HG03175 (cell line): ENCODE measurements around the gene CDKAL1.
"Not testable (repeated sequence)": the region's sequence is repeated elsewhere in the genome, so short reads cannot be mapped to it uniquely, and the experiment has no call there.

Experiments used
- ATAC-seq: cut with Tn5 transposase; IDR thresholded peaks from one replicate; pipeline ENCODE4 v1.9.1; 2021; ENCODE audit warnings: mild to moderate bottlenecking, moderate library complexity; ENCODE audit not compliant: unreplicated experiment

CDKAL1 gene

GRCh38 chr6:20549398-20549797 lies 15.1 kb downstream of the CDKAL1 start:
- not testable (repeated sequence) for ATAC-seq

- no peak for ATAC-seq
Observed at GRCh38 chr6:20554326-20554725, 20.1 kb downstream of the CDKAL1 start.

- ATAC-seq: no peak
Observed at GRCh38 chr6:20554817-20555216, 20.6 kb downstream of the CDKAL1 start.

DNA sequence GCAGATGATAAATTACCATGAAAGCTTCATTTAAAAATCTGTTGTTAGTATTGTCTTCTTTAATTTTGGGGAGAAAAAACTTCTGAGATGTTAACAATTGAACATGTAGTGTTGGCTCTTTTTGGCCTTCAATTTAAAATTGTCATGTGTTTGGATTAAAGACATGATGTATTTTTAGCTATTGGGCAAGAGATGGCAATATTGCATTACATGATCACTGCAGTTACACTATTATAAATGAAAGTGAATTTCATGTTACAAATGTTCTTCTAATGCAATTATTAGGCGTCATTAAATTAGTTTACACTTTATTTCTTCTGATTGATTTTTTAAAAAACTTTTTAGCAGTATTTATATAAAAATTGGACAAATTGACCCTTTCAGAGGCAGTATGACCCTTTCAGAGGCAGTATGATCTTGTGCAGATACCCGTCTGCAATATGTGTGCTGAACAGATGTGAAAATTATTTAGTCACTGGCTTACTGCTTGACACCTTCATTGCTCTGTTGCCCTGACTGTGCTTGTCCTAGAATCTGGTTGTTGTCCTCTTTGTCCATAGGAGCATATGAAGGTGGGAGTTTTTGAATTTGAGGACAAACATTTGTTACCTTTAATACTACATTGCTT lies 25.8 kb downstream of the CDKAL1 start:
- ATAC-seq: no peak

- ATAC-seq: no peak
Observed at GRCh38 chr6:20563377-20563776, 29.1 kb downstream of the CDKAL1 start.

DNA sequence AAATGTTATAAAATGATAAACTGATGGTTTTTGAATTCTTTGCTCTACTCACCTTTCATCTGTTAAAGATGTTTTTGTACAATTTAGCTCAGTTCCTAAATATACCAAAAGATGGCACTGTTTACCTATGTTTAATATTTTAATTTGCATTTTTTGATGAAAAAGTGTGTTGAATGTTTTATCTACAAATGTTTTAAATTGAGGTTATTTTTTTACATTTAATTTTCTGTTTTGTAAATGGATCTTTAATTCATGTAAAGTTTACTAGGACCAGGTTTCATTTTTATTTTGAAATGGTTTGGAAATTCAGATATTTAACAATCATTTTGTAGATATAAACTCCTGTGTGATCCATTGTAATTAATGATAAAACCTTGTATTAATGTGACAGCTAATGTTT lies 30.0 kb downstream of the CDKAL1 start:
- ATAC-seq: no peak

GRCh38 chr6:20564777-20565176 lies 30.5 kb downstream of the CDKAL1 start:
- ATAC-seq: peak; percentile 76

- ATAC-seq: no peak
Observed at GRCh38 chr6:20565342-20565741, 31.1 kb downstream of the CDKAL1 start.

GRCh38 chr6:20566109-20566508 lies 31.9 kb downstream of the CDKAL1 start:
- ATAC-seq: no peak

DNA sequence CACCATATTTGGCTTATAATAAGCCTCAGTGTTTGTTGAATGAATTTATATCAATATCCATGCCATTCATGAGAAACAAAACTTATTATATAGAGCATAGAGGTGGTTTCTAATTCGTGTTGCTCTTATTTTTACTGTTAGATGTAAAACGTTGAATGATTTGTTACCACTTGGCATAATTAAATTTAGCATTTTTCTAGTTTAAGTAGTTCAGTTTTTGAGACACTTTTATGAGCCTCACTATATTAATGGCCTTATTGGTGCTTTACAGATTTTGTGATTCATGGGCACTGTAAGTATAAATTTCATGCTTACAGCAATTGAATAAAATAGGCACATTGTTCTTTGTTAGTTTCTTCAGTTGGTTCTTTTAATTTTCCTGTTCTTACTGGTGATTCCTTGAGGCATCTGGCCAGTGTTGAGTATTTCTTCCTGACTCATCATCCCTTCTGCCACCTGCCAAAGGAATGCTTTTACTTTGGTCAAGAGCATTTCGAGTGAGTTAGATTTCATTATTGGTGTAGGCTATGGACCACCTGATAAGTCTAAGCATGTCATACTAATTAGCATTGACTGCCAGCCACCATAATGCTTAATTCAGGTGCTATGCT lies 34.8 kb downstream of the CDKAL1 start:
- ATAC-seq: no peak

GRCh38 chr6:20571261-20571660 lies 37.0 kb downstream of the CDKAL1 start:
- ATAC-seq: no peak

GRCh38 chr6:20572288-20572687 lies 38.0 kb downstream of the CDKAL1 start:
- no peak for ATAC-seq

- ATAC-seq: no peak
Observed at GRCh38 chr6:20572940-20573339, 38.7 kb downstream of the CDKAL1 start.

- no peak for ATAC-seq
Observed at GRCh38 chr6:20574355-20574754, 40.1 kb downstream of the CDKAL1 start.

DNA sequence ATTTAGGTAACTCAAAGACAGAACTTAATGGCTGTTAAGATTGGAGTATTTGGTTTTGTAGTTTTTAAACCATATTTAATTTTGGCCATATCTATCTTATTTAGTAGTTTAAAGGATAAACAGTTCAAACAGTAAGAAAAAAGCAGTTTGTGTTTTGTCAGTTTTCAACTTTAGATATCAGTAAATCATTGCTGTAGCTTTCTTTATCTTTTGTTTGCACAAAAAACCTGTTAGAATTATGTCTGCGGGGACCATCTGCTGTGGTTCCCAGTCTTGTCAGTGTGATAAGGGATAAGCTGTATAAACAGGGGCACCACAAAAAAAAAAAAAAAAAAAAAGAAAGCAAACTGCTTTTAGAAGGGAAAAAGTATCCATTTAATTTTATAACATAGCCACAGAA lies 40.9 kb downstream of the CDKAL1 start:
- no peak for ATAC-seq

DNA sequence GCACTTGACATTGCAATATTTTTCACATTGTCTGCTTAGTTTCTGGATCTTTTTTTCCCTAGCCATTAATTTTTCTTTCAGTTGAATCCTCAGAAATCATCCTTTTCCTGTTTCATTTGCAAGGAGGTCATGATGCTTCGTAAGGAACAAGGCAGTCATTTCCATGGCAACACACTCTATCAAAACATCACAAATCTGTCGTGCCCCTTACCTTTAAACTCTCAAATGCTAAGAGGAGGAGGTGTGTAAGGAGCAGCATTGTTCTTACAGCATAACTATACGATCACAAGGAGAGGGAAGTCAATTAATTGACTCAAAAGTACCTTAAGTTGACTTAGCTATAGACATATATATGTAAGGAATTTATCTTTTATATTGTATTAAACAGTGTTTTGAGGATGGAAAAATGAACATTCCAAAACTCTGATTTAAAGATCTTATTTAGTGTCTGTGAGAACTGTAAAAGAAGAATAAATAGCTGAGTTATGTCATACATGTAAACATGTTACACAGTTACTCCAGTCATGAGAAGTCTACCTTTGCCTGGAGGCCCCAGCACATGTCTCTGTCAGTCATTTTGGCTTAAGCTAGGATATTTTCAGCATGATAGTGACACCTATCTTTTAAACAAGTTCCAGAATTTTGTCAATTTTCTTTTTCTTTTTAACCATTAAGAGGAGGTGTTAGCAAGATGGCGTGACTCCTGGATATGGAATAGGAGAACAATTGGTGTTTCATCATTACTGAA lies 41.6 kb downstream of the CDKAL1 start:
- ATAC-seq: no peak

- no peak for ATAC-seq
Observed at GRCh38 chr6:20577173-20577688, 43.0 kb downstream of the CDKAL1 start.

GRCh38 chr6:20581070-20581469 lies 46.8 kb downstream of the CDKAL1 start:
- no peak for ATAC-seq

DNA sequence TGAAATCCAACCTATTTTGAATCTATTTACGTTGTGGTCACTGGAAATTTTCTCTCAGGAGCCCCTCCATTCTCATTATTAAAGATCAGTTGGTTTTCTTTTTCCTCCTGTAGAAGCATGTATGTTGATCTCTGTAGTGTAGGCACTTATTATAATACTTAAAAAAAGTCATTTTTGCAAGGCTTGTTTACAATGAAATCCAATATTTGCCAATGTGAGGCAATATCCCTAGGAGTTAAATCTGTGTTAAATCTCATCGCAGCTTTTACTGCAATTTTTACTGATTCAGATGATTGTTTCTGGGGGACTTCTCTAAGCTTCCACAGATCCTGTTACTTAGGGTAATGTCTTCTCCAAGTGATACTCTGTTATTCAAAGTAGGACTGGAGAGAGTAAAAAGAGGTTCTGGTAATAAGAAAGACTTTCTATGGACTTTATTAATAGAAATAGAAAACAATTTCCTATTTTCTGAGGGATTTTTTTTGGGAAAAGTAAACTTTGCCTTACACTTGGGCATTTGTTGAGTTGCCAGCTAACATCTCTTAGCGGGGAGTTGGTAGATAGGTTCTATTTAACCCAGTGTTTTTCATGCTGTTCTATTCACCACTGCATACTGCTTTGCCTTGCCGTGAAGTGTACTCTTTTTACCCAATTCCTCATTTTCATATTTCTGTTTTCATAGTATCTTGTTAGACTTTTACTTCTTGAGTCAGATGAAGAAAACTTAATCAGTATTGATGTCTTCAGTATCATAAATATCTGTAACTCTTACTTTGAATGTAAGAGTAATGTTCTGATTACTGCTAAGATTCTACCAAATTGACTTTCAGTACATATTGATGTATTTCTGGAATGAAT lies 48.6 kb downstream of the CDKAL1 start:
- no peak for ATAC-seq

GRCh38 chr6:20583444-20583800 lies 49.2 kb downstream of the CDKAL1 start:
- ATAC-seq: no peak

DNA sequence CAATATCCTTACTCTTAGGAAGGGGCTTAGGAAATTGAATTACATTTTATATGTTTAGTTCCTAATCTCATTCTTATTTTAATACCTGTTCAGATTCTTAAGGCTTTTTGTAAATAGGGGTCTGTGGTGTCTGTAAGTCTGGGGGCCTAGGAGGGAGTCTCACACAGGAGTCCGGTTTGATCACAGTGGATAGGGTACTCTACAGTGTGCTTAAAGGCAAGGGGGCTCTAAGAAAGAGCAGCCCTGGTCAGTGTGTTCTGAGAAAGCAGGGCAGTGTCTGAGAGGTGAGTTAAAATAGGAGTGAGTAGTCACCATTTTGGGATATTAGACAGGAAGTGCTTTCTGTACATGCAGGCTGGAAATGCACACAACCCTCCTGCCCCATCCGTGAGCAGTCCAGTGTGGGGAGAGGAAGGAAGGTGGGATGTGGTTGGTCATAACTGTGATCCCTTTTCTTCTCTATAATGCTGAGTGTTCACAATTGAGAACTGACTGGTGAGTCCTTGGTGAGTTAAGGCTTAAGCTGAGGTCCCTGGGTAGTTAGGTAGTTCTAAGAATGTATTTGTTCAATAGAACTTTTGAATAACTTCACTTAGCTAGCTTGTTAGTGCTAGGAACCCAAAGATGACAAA lies 50.0 kb downstream of the CDKAL1 start:
- ATAC-seq: no peak
